Neural progenitor cell (in vitro differentiated cells): ENCODE results near the gene ACVR1. TPM values are rescaled to one million over a fixed set of nuclear protein-coding genes. Genes with fewer than 3 reads are reported as not detected.

Experiments
- DNase-seq: peaks from one replicate; pipeline ENCODE4 v3.0.0-alpha.2; 2016; ENCODE audit warnings: low spot score
- H2AFZ ChIP-seq: fragments of 200-600 bp; sonication (generic); replicated peaks from 2 replicates; pipeline ENCODE4 v1.6.1; 2016; ENCODE audit warnings: antibody characterized with exemption
- H3F3A ChIP-seq: fragments of 200-600 bp; sonication (generic); 2 replicates; pipeline ENCODE4 v1.6.1; 2016; ENCODE audit warnings: antibody characterized with exemption, low read depth
- H3K27ac ChIP-seq: fragments of 200-600 bp; sonication (generic); 2 replicates; pipeline ENCODE4 v1.5.1; 2016; ENCODE audit warnings: mild to moderate bottlenecking
- H3K27me3 ChIP-seq: fragments of 200-600 bp; sonication (generic); 2 replicates; pipeline ENCODE4 v1.6.1; 2016; ENCODE audit warnings: mild to moderate bottlenecking, moderate library complexity
- H3K36me3 ChIP-seq: fragments of 200-600 bp; sonication (generic); 2 replicates; pipeline ENCODE4 v1.5.1; 2016
- H3K4me1 ChIP-seq: fragments of 200-600 bp; sonication (generic); 2 replicates; pipeline ENCODE4 v1.6.1; 2016; ENCODE audit warnings: mixed run types
- H3K4me2 ChIP-seq: fragments of 200-600 bp; sonication (generic); 2 replicates; pipeline ENCODE4 v1.6.1; 2016
- H3K4me3 ChIP-seq: fragments of 200-600 bp; sonication (generic); 2 replicates; pipeline ENCODE4 v1.5.1; 2016
- H3K79me2 ChIP-seq: fragments of 200-600 bp; sonication (generic); 2 replicates; pipeline ENCODE4 v1.6.1; 2016; ENCODE audit warnings: low read depth
- H3K9ac ChIP-seq: fragments of 200-600 bp; sonication (generic); 2 replicates; pipeline ENCODE4 v1.6.1; 2016
- H3K9me3 ChIP-seq: fragments of 200-600 bp; sonication (generic); 2 replicates; pipeline ENCODE4 v1.5.1; 2016; ENCODE audit warnings: low read depth
- H4K20me1 ChIP-seq: fragments of 200-600 bp; sonication (generic); 2 replicates; pipeline ENCODE4 v1.6.1; 2016; ENCODE audit warnings: low read depth
- H3K27ac Mint-ChIP-seq: 3 replicates; pipeline ENCODE4 v1.8.0; 2021; ENCODE audit warnings: mixed read lengths
- H3K27me3 Mint-ChIP-seq: 2 replicates; pipeline ENCODE4 v1.8.0; 2022; ENCODE audit warnings: low read depth, mild to moderate bottlenecking, inconsistent platforms, moderate library complexity, mixed read lengths; ENCODE audit not compliant: insufficient read depth
- H3K36me3 Mint-ChIP-seq: 3 replicates; pipeline ENCODE4 v1.8.0; 2021; ENCODE audit warnings: mixed read lengths
- H3K4me1 Mint-ChIP-seq: 3 replicates; pipeline ENCODE4 v1.8.0; 2021; ENCODE audit warnings: mixed read lengths
- H3K4me3 Mint-ChIP-seq: 3 replicates; pipeline ENCODE4 v1.8.0; 2021; ENCODE audit warnings: mild to moderate bottlenecking, moderate library complexity, mixed read lengths
- H3K9me3 Mint-ChIP-seq: 3 replicates; pipeline ENCODE4 v1.8.0; 2020; ENCODE audit warnings: mixed read lengths
- CTCF ChIP-seq: fragments of 200-600 bp; sonication (generic); IDR thresholded peaks from 2 replicates; pipeline ENCODE4 v1.5.1; 2017; ENCODE audit warnings: antibody characterized with exemption, mild to moderate bottlenecking
- EZH2 ChIP-seq: fragments of 200-600 bp; sonication (generic); IDR thresholded peaks from 2 replicates; pipeline ENCODE4 v1.6.1; 2017; ENCODE audit warnings: antibody characterized with exemption, mild to moderate bottlenecking, moderate library complexity
- EZH2phosphoT487 ChIP-seq: fragments of 200-600 bp; sonication (generic); IDR thresholded peaks from 2 replicates; pipeline ENCODE4 v1.6.1; 2017; ENCODE audit warnings: antibody characterized with exemption
- total RNA-seq: library from RNA; depleted of rRNA; stranded (reverse); fragments of >200 nt; gene quantifications from 2 replicates; pipeline ENCODE4 v1.2.3, GENCODE V29; 2015; ENCODE audit warnings: low replicate concordance

Gene ACVR1
- total RNA-seq, 1 donor from 2014 or later: 14.0 TPM

- no peak overlapping the region for H2AFZ ChIP-seq
- H3K9ac ChIP-seq: no peak overlapping the region
- peaks cover 3% of the 10 kb centered on the region for H3K4me1 Mint-ChIP-seq
- no peak overlapping the region for H3K27ac Mint-ChIP-seq
- peaks cover 18% of the 10 kb centered on the region for H3K36me3 Mint-ChIP-seq
- no peaks in the 10 kb centered on the region for H3K9me3 ChIP-seq
- H3K27me3 Mint-ChIP-seq: no peaks in the 10 kb centered on the region
- H3K27ac ChIP-seq: no peak overlapping the region
- no peak overlapping the region for H3K4me3 Mint-ChIP-seq
- peaks cover 3% of the 10 kb centered on the region for H3K9me3 Mint-ChIP-seq
- H3K4me2 ChIP-seq: no peak overlapping the region
- TF ChIP-seq EZH2phosphoT487 (no peak), CTCF (no peak), EZH2 (no peak)
- no peaks in the 10 kb centered on the region for H3F3A ChIP-seq
- no peaks in the 10 kb centered on the region for H3K27me3 ChIP-seq
- no peak for DNase-seq
- peaks cover 3% of the 10 kb centered on the region for H4K20me1 ChIP-seq
- no peaks in the 10 kb centered on the region for H3K79me2 ChIP-seq
- no peaks in the 10 kb centered on the region for H3K4me1 ChIP-seq
- no peak overlapping the region for H3K4me3 ChIP-seq
- H3K36me3 ChIP-seq: no peaks in the 10 kb centered on the region
Observed at GRCh38 chr2:157815421-157815820, 60.7 kb downstream of the ACVR1 start.

GRCh38 chr2:157813467-157813866 is 62.7 kb downstream of the ACVR1 start:
- Mint-ChIP-seq H3K4me3 (no peak overlapping the region), H3K4me1 (peaks cover 3% of the 10 kb centered on the region), H3K36me3 (peaks cover 15% of the 10 kb centered on the region), H3K27ac (no peak overlapping the region), H3K9me3 (no peaks in the 10 kb centered on the region), H3K27me3 (no peaks in the 10 kb centered on the region)
- DNase-seq: no peak
- Histone ChIP-seq H3K79me2 (no peaks in the 10 kb centered on the region), H3K4me1 (no peaks in the 10 kb centered on the region), H3K4me3 (no peak overlapping the region), H3F3A (no peaks in the 10 kb centered on the region), H3K27ac (no peak overlapping the region), H3K9ac (no peak overlapping the region), H3K9me3 (no peaks in the 10 kb centered on the region), H3K36me3 (no peaks in the 10 kb centered on the region), H3K27me3 (no peaks in the 10 kb centered on the region), H2AFZ (no peak overlapping the region), H3K4me2 (no peak overlapping the region), H4K20me1 (no peaks in the 10 kb centered on the region)
- TF ChIP-seq CTCF (no peak), EZH2 (no peak), EZH2phosphoT487 (no peak)

DNA sequence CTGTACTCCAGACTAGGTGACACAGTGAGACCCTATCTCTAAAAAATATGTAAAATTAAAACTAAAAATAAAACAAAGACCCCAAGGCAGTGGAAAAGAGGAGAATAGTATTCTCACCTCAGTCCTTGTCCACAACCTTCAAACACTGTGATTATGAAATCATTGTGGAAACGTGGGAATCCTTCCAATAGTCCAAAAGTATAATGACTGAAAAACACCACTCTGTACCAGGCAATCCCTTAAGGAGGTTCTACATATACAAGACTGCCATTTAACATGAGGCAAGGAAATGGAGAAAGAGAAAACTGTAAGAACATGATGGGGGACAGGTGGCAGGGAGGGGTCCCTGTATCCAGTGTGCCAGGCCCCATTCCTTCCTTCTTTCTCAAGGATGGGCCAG is 66.1 kb downstream of the ACVR1 start:
- Histone ChIP-seq H3K9me3 (no peaks in the 10 kb centered on the region), H3K4me3 (no peak overlapping the region), H3K4me2 (no peak overlapping the region), H4K20me1 (no peaks in the 10 kb centered on the region), H3K4me1 (no peaks in the 10 kb centered on the region), H3K36me3 (no peaks in the 10 kb centered on the region), H3F3A (no peaks in the 10 kb centered on the region), H3K79me2 (no peaks in the 10 kb centered on the region), H3K27ac (no peak overlapping the region), H3K9ac (no peak overlapping the region), H2AFZ (no peak overlapping the region), H3K27me3 (no peaks in the 10 kb centered on the region)
- Mint-ChIP-seq H3K27me3 (no peaks in the 10 kb centered on the region), H3K36me3 (peaks cover 7% of the 10 kb centered on the region), H3K4me3 (no peak overlapping the region), H3K9me3 (no peaks in the 10 kb centered on the region), H3K4me1 (peaks cover 3% of the 10 kb centered on the region), H3K27ac (no peak overlapping the region)
- no peak for TF ChIP-seq EZH2
- TF ChIP-seq EZH2phosphoT487: no peak
- TF ChIP-seq CTCF: no peak
- no peak for DNase-seq

DNA sequence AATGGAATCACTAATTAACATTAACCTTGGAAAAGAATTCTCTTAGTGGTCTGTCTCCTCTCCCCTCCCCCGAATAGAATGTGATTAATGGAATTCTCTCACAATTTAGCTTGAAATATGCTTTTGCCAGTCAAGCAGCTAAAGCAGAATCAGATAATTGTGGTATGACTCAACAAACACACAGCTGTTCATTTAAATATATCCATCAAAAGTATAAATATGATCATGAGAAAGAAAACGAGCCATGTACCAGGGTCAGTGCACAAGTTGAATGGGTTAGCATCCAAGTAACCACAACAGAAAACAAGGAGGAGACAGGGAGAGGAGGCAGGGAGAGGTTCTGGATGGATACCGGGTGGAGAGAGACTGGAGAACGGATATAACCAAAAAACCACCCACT is 66.9 kb downstream of the ACVR1 start:
- Histone ChIP-seq H3K27ac (no peak overlapping the region), H3K27me3 (no peaks in the 10 kb centered on the region), H3K36me3 (no peaks in the 10 kb centered on the region), H3K4me3 (no peak overlapping the region), H3K9me3 (no peaks in the 10 kb centered on the region), H2AFZ (no peak overlapping the region), H3K4me2 (no peak overlapping the region), H4K20me1 (no peaks in the 10 kb centered on the region), H3K4me1 (no peaks in the 10 kb centered on the region), H3K9ac (no peak overlapping the region), H3K79me2 (no peaks in the 10 kb centered on the region), H3F3A (no peaks in the 10 kb centered on the region)
- Mint-ChIP-seq H3K9me3 (no peaks in the 10 kb centered on the region), H3K27me3 (no peaks in the 10 kb centered on the region), H3K4me1 (peaks cover 3% of the 10 kb centered on the region), H3K36me3 (peaks cover 7% of the 10 kb centered on the region), H3K4me3 (no peak overlapping the region), H3K27ac (no peak overlapping the region)
- TF ChIP-seq CTCF: no peak
- no peak for TF ChIP-seq EZH2phosphoT487
- TF ChIP-seq EZH2: no peak
- DNase-seq: no peak
